ELF-1 (cell line): ENCODE results near the gene MSI2.

Experiments used
- DNase-seq: peaks from one replicate; pipeline ENCODE4 v3.0.0-alpha.2; 2016; ENCODE audit warnings: low read depth, low spot score

MSI2 gene

GRCh38 chr17:57391076-57391825 lies 134.9 kb downstream of the MSI2 start:
- no peak for DNase-seq

GRCh38 chr17:57391857-57392471 lies 135.6 kb downstream of the MSI2 start:
- no peak for DNase-seq

- DNase-seq = no peak
Measured at GRCh38 chr17:57393368-57393767, 137.0 kb downstream of the MSI2 start.

GRCh38 chr17:57394375-57394774 lies 138.1 kb downstream of the MSI2 start:
- DNase-seq = no peak

GRCh38 chr17:57395721-57396321 lies 139.5 kb downstream of the MSI2 start:
- no peak for DNase-seq

- no peak for DNase-seq
Measured at GRCh38 chr17:57396511-57396921, 140.2 kb downstream of the MSI2 start.

- DNase-seq = no peak
Measured at GRCh38 chr17:57397402-57397801, 141.1 kb downstream of the MSI2 start.

- no peak for DNase-seq
Measured at GRCh38 chr17:57399690-57400089, 143.4 kb downstream of the MSI2 start.

GRCh38 chr17:57400648-57401047 lies 144.3 kb downstream of the MSI2 start:
- DNase-seq = no peak

- DNase-seq = peak; percentile 73
Measured at GRCh38 chr17:57401556-57402488, 145.5 kb downstream of the MSI2 start.

GRCh38 chr17:57402681-57403180 lies 146.4 kb downstream of the MSI2 start:
- DNase-seq = no peak

GRCh38 chr17:57403236-57403635 lies 146.9 kb downstream of the MSI2 start:
- no peak for DNase-seq

- no peak for DNase-seq
Measured at GRCh38 chr17:57404073-57404472, 147.8 kb downstream of the MSI2 start.

- DNase-seq = no peak
Measured at GRCh38 chr17:57404795-57405490, 148.6 kb downstream of the MSI2 start.

GRCh38 chr17:57405491-57406072 lies 149.3 kb downstream of the MSI2 start:
- no peak for DNase-seq

GRCh38 chr17:57406131-57406980 lies 150.0 kb downstream of the MSI2 start:
- peak; percentile 53 for DNase-seq

GRCh38 chr17:57406981-57407286 lies 150.6 kb downstream of the MSI2 start:
- no peak for DNase-seq

- no peak for DNase-seq
Measured at GRCh38 chr17:57407287-57408070, 151.2 kb downstream of the MSI2 start.
